Measurements from ENCODE around the gene TMEM248.

DNA sequence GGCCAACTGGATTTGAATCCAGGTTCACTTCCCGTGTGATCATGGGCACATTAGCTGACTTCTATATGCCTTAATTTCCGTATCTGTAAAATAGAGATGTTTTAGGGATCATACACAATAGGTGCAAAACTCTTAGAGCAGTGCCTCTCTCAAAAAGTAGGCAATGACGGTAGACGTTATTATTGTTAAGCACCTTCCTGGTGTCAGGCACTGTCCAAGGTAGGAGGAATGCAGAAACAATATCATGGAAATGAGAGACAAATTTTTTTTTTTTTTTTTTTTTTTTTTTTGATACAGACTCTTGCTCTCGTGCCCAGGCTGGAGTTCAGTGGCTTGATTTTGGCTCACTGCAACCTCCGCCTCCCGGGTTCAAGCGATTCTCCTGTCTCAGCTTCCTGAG lies 8.1 kb downstream of the TMEM248 start:
- TF ChIP-seq KAT7 (CRISPR knock-in tag; IDR thresholded peaks at IDR 0.05; ENCODE audit: borderline replicate concordance) = no peak
- TF ChIP-seq ZBTB21 (CRISPR knock-in tag; IDR thresholded peaks at IDR 0.05) = no peak
- TF ChIP-seq, protein P1, sequence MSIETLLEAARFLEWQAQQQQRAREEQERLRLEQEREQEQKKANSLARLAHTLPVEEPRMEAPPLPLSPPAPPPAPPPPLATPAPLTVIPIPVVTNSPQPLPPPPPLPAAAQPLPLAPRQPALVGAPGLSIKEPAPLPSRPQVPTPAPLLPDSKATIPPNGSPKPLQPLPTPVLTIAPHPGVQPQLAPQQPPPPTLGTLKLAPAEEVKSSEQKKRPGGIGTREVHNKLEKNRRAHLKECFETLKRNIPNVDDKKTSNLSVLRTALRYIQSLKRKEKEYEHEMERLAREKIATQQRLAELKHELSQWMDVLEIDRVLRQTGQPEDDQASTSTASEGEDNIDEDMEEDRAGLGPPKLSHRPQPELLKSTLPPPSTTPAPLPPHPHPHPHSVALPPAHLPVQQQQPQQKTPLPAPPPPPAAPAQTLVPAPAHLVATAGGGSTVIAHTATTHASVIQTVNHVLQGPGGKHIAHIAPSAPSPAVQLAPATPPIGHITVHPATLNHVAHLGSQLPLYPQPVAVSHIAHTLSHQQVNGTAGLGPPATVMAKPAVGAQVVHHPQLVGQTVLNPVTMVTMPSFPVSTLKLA (IDR thresholded peaks at IDR 0.05) = no peak
